ENCODE data around the gene CACNA1C. TPM values are rescaled to one million over a fixed set of nuclear protein-coding genes. Genes with fewer than 3 reads are reported as not detected.
A peak's percentile ranks its signal among the peaks of the same experiment; 100 is the strongest.

CACNA1C gene
- total RNA-seq, 1 donor from 2014 or later = 6.8 TPM

DNA sequence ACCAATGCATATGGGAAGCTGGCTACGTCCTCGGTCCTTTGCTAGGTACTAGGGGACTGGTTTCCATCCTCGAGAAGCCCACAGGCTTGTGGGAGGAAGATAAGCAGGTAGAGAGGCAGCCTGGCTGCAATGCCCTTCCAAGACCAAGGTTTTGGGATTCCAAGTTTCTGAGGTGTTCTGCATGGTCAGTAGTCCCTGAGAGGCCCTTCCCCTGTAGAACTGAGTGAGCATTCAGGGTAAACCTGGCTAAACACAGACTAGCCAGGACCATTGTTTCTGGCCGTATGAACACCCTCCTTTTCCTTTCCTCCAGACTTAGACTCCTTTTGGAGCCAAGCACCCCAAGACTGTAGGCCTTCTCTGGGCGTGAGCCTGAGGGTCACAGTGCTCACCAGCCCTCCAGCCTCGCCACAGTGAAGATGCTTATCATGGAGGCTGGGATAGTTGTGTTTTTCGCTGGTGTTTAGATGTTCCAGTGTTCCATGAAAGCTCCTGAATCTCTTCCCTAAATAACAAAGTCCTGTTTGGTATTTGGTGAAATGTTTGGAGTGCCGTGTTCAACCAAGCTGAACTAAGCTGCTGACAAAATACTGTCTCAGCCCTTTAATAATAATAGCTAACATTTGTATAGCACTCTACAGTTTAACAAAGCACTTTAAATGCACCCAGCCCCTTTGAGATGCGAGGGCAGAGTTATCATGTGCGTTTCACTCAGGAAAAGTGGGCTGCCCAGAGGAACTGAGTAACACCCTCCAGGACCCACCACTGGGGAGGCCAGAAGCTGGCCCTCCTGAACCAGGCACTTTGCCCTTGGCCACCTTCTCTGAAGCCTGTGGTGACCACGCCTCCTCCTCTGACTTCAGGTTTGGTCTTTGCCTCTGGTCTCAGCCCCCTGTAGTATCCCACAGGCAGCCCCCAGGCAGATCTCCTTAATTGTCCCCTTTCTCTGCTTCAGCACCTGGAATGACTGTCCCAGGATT, 284.5 kb downstream of the CACNA1C start:
- peak; percentile 74 for DNase-seq (ENCODE audit: low spot score)

DNA sequence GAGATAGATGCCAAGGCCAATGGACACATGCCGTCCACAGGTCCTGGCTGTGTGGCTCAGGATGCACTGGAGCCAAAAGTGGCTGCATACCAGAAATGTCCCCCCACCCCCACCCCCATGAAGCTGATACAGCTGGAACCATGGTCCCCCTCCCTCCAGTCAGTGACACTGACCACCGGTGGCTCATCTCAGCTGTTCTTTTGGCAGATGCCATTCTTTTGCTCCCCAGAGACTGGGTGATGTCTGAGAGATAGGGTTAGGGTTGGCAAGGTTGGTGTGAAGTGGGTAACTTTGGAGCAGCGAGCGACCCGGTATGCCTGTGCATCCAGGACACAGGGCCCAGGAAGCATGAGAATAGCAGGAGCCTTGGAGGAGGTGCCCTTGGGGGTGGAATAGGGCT, 285.6 kb downstream of the CACNA1C start:
- peak; percentile 45 for DNase-seq (ENCODE audit: low spot score)

- DNase-seq (ENCODE audit: low spot score) = peak; percentile 5
Observed at GRCh38 chr12:2338991-2339431, 286.2 kb downstream of the CACNA1C start.

DNA sequence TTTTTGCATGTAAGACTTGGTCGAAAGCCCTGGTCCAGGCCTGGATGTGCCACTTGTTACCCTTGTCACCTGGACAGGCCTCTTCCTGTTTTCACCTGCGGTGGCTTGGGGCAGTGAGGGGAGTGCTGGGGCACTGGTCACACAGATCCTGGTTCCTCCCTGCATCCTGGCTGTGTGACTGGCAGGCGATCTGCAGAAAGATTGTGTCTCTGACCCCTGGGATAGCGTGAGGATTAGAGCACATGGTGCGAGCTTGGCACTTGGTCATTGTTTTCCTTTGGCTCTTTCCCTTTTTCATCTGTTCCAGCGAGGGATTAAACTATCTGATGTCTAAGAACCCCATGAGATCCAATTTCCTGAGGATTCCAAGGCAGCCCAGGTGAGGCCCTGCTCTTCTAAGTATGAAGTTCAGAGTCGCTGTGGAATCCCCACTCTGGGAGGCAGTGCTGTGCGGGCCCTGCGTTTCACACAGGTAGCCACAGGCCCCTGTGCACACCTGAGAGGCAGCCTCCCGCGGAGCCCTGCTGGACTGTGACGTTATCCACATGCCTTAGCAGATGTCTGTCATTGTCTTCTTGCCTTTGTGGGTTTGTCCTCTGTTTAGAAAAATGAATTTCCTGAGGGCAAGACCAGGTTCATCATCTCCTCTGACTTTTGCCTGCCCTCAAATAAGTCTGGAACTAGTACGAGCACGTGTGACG, 288.4 kb downstream of the CACNA1C start:
- peak; percentile 88 for DNase-seq (ENCODE audit: low spot score)

GRCh38 chr12:2341871-2342270, 289.1 kb downstream of the CACNA1C start:
- DNase-seq (ENCODE audit: low spot score) = peak; percentile 28

DNA sequence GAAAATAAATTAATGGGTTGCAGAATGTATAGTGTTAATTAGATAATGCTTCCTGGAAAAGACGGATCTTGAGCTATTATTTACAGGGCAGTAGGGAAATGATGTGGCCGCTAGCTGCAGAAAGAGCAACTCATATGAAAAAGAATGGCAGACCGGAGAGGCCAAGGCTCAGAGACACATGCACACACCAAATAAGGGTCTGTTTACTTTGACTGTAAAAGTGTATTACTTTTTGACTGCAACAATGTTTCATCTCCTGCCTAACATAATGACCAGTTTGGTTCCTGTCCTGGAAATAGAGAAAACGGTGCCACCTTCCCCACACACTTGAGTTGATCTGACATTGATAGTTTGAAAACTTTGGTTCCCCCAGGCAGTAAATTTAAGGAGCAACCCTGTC, 290.9 kb downstream of the CACNA1C start:
- DNase-seq (ENCODE audit: low spot score) = no peak

DNA sequence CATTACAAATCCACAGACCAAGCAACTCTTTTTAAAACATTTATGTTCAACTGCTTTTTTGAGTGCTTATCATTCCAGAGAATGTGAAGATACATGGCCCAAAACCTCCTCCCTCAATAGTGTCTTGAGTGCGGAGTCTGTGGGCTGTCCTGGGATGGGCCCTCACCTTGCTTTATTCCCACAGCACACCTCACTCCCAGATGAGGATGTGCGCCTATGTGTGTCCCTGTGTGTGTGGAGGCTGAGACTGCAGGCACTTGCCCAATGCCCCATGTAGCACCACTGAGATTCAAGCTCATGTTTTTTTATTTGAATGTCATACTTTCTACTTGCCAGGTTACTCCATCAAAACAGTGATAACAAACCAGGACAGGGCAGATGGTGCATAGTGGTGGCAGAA, 291.7 kb downstream of the CACNA1C start:
- peak; percentile 39 for DNase-seq (ENCODE audit: low spot score)

GRCh38 chr12:2344885-2345284, 292.1 kb downstream of the CACNA1C start:
- DNase-seq (ENCODE audit: low spot score) = peak; percentile 12

- DNase-seq (ENCODE audit: low spot score) = peak; percentile 78
Observed at GRCh38 chr12:2345902-2346301, 293.1 kb downstream of the CACNA1C start.

DNA sequence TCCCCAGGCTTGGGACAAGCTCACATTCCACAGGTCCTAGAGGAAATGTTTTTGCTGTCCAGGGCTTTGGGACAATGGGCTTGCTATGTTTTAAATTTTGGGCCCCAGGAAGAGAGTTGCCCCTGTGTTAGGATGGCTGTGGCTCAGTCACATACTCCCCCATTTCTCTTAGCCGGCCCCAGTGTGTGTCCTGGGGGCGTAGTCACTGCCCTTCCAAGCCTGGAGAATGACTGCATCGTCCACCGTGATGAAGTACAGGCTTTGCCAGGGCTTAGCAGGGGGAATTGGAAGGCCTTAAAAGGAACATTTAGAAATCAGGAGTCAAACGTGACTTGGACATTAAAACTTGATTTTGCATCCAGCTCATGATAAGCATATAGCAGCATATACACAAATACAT, 293.6 kb downstream of the CACNA1C start:
- DNase-seq (ENCODE audit: low spot score) = peak; percentile 55

- DNase-seq (ENCODE audit: low spot score) = peak; percentile 49
Observed at GRCh38 chr12:2347137-2347843, 294.5 kb downstream of the CACNA1C start.

DNA sequence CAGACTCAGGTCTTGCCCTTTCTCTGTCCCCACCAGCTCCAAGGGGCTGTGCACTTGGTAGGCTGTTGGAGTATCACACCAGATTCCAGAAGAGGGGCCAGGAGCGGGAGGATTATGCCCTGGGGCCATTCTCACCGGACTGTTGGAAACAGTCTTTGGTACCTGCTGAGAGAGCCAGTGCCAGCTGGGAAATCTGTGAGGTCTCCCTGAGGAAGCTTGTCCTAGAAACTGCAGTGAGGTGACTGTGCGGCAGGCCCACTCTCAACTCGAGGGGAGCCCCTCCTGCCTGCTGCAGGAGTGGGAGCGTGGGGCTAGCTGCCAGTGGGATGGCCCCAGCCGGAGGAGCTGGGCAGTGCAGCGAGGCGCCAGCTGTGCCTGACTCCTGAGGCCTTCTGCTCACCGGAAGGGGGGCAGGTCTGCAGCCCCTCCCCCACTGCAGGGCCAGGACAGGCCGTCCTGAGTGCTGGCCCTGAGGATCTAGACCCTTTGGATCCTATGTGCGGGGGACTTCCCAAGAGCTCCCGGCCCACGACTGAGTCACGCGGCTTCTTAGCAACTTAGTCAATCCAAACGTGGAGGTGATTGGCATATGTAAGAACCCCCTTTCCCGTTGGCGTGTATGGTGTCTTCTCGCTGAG, 295.2 kb downstream of the CACNA1C start:
- no peak for DNase-seq (ENCODE audit: low spot score)

DNA sequence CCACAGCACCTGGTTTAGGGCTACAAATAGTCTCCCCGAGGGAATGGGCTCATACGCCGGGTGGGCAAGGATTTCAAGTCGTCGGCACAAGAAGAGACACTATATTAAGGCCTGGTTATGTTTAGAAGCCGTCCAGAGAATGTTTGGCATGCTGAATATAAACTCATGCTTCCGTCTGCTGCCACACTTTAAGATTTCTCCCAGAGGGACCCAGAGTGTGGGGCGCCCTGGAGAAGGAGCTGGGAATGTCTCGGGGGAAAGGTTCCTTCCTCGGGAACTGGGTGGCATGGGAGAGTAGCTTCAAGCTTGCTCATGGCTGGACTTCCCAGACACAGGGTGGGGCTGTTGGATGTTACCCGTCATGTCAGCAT, 295.7 kb downstream of the CACNA1C start:
- no peak for DNase-seq (ENCODE audit: low spot score)

GRCh38 chr12:2351161-2351560, 298.4 kb downstream of the CACNA1C start:
- DNase-seq (ENCODE audit: low spot score) = no peak

DNA sequence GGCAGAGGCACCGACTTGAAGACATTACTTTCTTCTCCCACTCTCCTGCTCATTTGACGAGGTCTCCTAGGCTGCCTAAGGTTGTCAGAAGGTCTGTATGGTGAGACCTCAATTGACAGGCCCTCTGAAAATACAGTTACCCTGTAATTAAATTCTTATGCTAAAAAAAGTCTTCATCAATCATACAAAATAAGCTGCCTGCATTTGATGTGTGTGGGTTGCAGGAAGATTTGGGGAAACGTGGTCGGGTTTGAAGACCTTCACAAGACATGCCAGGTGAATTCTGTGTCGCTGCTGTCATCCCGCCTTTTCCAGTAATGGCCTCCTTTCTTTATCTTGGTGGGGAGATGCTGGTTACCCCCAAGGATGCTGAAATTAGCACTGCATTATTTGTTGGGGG, 299.4 kb downstream of the CACNA1C start:
- no peak for DNase-seq (ENCODE audit: low spot score)

DNA sequence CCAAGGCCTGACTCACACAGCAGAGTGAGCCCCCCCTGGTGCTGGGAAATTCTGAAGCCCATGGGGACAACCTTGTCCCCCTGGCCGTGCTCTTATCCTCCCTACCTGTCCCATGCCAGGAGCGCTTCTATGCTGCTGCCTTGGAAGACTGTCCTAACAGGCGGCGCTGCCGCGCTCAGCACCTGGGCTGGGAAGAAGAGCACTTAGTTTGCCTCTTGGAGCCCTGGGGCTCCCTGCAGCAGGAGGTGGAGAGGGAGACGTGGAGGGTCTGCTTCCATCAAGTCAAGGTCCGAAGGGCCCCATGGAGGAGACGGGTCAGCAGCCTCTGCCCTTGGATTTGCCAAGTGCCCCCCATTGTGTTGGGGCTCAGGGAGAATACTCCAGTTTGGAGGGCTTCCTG, 300.5 kb downstream of the CACNA1C start:
- DNase-seq (ENCODE audit: low spot score) = peak; percentile 69

DNA sequence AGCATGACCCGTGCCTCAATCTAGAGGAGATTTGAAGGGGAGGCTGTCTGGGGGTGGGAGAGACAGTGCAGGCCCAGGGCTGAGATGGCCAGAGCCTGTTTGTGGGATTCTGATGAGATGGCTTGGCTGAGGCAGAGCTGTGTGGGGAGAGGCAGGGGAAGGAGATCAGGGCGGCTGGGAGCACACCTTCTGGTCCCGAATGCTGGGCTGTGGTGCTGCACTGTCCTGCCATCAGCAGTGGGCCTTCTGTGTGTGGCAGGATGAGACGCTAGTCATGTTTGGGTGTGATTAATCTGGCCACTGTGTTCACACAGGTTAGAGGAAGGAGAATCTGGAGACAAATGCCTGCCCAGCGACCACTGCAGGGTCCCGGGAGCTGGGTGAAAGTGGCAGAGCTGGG, 300.9 kb downstream of the CACNA1C start:
- peak; percentile 67 for DNase-seq (ENCODE audit: low spot score)

- DNase-seq (ENCODE audit: low spot score) = peak; percentile 69
Observed at GRCh38 chr12:2354151-2354991, 301.6 kb downstream of the CACNA1C start.

DNA sequence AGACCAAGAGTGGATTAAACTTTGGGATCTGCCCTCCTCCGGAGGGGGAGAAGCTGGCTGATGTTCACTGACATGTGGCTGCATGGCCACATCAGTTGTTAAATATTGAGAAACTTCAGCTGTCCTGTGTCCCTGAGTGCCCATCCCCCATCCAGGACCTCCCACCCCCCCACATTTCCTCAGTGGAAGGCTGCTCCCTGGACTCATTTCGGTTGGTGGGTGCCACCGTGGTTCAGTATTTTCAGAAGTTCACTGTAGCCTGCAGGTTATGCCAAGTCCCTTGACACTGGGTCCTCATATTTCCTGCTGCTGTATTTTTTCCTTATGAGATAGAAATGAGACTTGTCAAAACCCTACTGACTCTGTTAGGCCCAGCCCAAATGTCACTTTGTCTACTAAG, 302.4 kb downstream of the CACNA1C start:
- peak; percentile 26 for DNase-seq (ENCODE audit: low spot score)

DNA sequence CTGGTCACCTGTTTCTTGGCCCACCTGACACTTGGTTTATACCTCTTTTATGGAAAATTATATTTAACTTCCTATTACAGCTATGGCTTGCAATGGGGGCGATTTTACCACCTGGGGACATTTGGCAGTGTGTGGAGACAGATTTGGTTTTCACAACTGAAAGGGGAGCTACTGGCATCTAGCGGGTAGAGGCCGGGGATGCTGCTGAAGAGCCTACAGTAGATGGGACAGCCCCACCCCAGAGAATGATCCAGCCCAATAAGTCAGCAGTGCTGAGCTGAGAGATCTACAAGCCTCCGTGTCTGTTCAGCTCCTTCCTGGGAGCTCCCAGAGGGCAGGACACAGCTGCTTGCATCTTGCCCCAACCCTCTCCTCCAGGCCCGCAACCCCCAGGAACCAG, 302.8 kb downstream of the CACNA1C start:
- peak; percentile 45 for DNase-seq (ENCODE audit: low spot score)

Measured in mesenteric fat pad (tissue), 1 donor.